Neutrophil (primary cell): ENCODE data around the gene TBC1D4.

Experiments
- H3K27ac ChIP-seq: fragments of 200-600 bp; sonication (generic); 2 replicates; pipeline ENCODE4 v1.5.1; 2016; ENCODE audit warnings: mild to moderate bottlenecking, moderate library complexity
- H3K27me3 ChIP-seq: fragments of 200-600 bp; sonication (generic); 2 replicates; pipeline ENCODE4 v1.6.0; 2016; ENCODE audit warnings: mild to moderate bottlenecking
- H3K36me3 ChIP-seq: fragments of 200-600 bp; sonication (generic); 2 replicates; pipeline ENCODE4 v1.5.1; 2017
- H3K4me1 ChIP-seq, 2 experiments: fragments of 200-600 bp in 1 of 2; sonication (generic) in 1 of 2; 1 replicate in 1 of 2; 2 replicates in 1 of 2; pipeline versions ENCODE4 v1.5.1 to v1.6.1; 2013 to 2016; ENCODE audit warnings: low read depth in 1 of 2, low read length in 1 of 2, mild to moderate bottlenecking in 1 of 2, moderate library complexity in 1 of 2; ENCODE audit not compliant: control insufficient read depth in 1 of 2, insufficient read depth in 1 of 2
- H3K4me3 ChIP-seq, 2 experiments: fragments of 200-600 bp in 1 of 2; sonication (generic) in 1 of 2; 1 replicate in 1 of 2; 2 replicates in 1 of 2; pipeline ENCODE4 v1.5.1; 2013 to 2016; ENCODE audit warnings: low read depth in 1 of 2, low read length in 1 of 2, mild to moderate bottlenecking in 1 of 2, moderate library complexity in 1 of 2
- H3K9me3 ChIP-seq: fragments of 200-600 bp; sonication (generic); 2 replicates; pipeline ENCODE4 v1.5.1; 2016
- CTCF ChIP-seq: fragments of 200-600 bp; sonication (generic); IDR thresholded peaks from 2 replicates; pipeline ENCODE4 v1.5.1; 2016; ENCODE audit warnings: antibody characterized with exemption

TBC1D4 gene

GRCh38 chr13:75467040-75467728 lies 14.8 kb downstream of the TBC1D4 start:
- H3K27me3 ChIP-seq: no peaks in the 10 kb centered on the region
- no peaks in the 10 kb centered on the region for H3K36me3 ChIP-seq
- no peak overlapping the region for H3K4me3 ChIP-seq
- TF ChIP-seq CTCF: no peak
- no peaks in the 10 kb centered on the region for H3K9me3 ChIP-seq
- no peaks in the 10 kb centered on the region for H3K4me1 ChIP-seq
- H3K27ac ChIP-seq: no peak overlapping the region

- Histone ChIP-seq H3K27me3 (no peaks in the 10 kb centered on the region), H3K9me3 (no peaks in the 10 kb centered on the region), H3K4me3 (no peak overlapping the region), H3K36me3 (no peaks in the 10 kb centered on the region), H3K4me1 (no peaks in the 10 kb centered on the region), H3K27ac (no peak overlapping the region)
- no peak for TF ChIP-seq CTCF
Observed at GRCh38 chr13:75465236-75465635, 16.7 kb downstream of the TBC1D4 start.

GRCh38 chr13:75461314-75461713 lies 20.7 kb downstream of the TBC1D4 start:
- TF ChIP-seq CTCF: no peak
- no peak overlapping the region for H3K27ac ChIP-seq

GRCh38 chr13:75460644-75461043 lies 21.3 kb downstream of the TBC1D4 start:
- Histone ChIP-seq H3K36me3 (no peaks in the 10 kb centered on the region), H3K27ac (no peak overlapping the region), H3K4me3 (no peak overlapping the region), H3K27me3 (no peaks in the 10 kb centered on the region), H3K4me1 (no peaks in the 10 kb centered on the region), H3K9me3 (no peaks in the 10 kb centered on the region)
- no peak for TF ChIP-seq CTCF

More at GRCh38 chr13:75461314-75461713, 20.7 kb downstream of the TBC1D4 start:
- Histone ChIP-seq H3K36me3 (no peaks in the 10 kb centered on the region), H3K4me3 (no peak overlapping the region), H3K4me1 (no peaks in the 10 kb centered on the region), H3K27me3 (no peaks in the 10 kb centered on the region), H3K9me3 (no peaks in the 10 kb centered on the region)

GRCh38 chr13:75458696-75459422 lies 23.1 kb downstream of the TBC1D4 start:
- Histone ChIP-seq H3K27ac (no peak overlapping the region), H3K4me3 (no peak overlapping the region), H3K4me1 (no peaks in the 10 kb centered on the region), H3K27me3 (no peaks in the 10 kb centered on the region), H3K9me3 (no peaks in the 10 kb centered on the region), H3K36me3 (no peaks in the 10 kb centered on the region)
- no peak for TF ChIP-seq CTCF
